ENCODE results near the gene ADAM12. TPM values are rescaled to one million over a fixed set of nuclear protein-coding genes. Genes with fewer than 3 reads are reported as not detected.

ADAM12 gene
- total RNA-seq, 2 donors from 2014 or later = 0.14 to 1.9 TPM

- 57% methylated on average over 6 of the region's 6 CpGs for WGBS
- Histone ChIP-seq H3K36me3 (no peaks in the 10 kb centered on the region), H3K27me3 (replicated peaks; ENCODE audit: insufficient read depth) (no peaks in the 10 kb centered on the region), H3K4me3 (no peak overlapping the region), H3K27ac (no peak overlapping the region), H3K4me1 (replicated peaks) (no peaks in the 10 kb centered on the region), H3K9me3 (no peaks in the 10 kb centered on the region)
- intact Hi-C loops (cut with DNase I) = no loop called here
- DNase-seq (ENCODE audit: low spot score) = no peak
- no peak for TF ChIP-seq POLR2A (IDR thresholded peaks at IDR 0.05)
- TF ChIP-seq, protein P1, sequence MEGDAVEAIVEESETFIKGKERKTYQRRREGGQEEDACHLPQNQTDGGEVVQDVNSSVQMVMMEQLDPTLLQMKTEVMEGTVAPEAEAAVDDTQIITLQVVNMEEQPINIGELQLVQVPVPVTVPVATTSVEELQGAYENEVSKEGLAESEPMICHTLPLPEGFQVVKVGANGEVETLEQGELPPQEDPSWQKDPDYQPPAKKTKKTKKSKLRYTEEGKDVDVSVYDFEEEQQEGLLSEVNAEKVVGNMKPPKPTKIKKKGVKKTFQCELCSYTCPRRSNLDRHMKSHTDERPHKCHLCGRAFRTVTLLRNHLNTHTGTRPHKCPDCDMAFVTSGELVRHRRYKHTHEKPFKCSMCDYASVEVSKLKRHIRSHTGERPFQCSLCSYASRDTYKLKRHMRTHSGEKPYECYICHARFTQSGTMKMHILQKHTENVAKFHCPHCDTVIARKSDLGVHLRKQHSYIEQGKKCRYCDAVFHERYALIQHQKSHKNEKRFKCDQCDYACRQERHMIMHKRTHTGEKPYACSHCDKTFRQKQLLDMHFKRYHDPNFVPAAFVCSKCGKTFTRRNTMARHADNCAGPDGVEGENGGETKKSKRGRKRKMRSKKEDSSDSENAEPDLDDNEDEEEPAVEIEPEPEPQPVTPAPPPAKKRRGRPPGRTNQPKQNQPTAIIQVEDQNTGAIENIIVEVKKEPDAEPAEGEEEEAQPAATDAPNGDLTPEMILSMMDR (IDR thresholded peaks at IDR 0.05) = no peak
- TF ChIP-seq POLR2AphosphoS5 (IDR thresholded peaks at IDR 0.05) = no peak
These were observed 109.4 kb downstream of the ADAM12 start for GRCh38 chr10:126278851-126279250.

GRCh38 chr10:126277181-126277580 is 111.1 kb downstream of the ADAM12 start:
- Histone ChIP-seq H3K36me3 (no peaks in the 10 kb centered on the region), H3K27me3 (replicated peaks; ENCODE audit: insufficient read depth) (no peaks in the 10 kb centered on the region), H3K9me3 (no peaks in the 10 kb centered on the region), H3K4me3 (no peak overlapping the region), H3K4me1 (replicated peaks) (no peaks in the 10 kb centered on the region), H3K27ac (no peak overlapping the region)
- 54% methylated on average over 5 of the region's 5 CpGs for WGBS
- DNase-seq (ENCODE audit: low spot score) = no peak
- intact Hi-C loops (cut with DNase I) = no loop called here
- TF ChIP-seq, protein P1 (IDR thresholded peaks at IDR 0.05) = no peak
- no peak for TF ChIP-seq POLR2A (IDR thresholded peaks at IDR 0.05)
- TF ChIP-seq POLR2AphosphoS5 (IDR thresholded peaks at IDR 0.05) = no peak

GRCh38 chr10:126272526-126272925 is 115.8 kb downstream of the ADAM12 start:
- DNase-seq (ENCODE audit: low spot score) = no peak
- Histone ChIP-seq H3K9me3 (no peaks in the 10 kb centered on the region), H3K27ac (no peak overlapping the region), H3K4me1 (replicated peaks) (no peaks in the 10 kb centered on the region), H3K4me3 (no peak overlapping the region), H3K27me3 (replicated peaks; ENCODE audit: insufficient read depth) (no peaks in the 10 kb centered on the region), H3K36me3 (no peaks in the 10 kb centered on the region)
- no peak for TF ChIP-seq POLR2AphosphoS5 (IDR thresholded peaks at IDR 0.05)
- no peak for TF ChIP-seq POLR2A (IDR thresholded peaks at IDR 0.05)
- TF ChIP-seq, protein P1 (IDR thresholded peaks at IDR 0.05) = no peak
- intact Hi-C loops (cut with DNase I) = no loop called here
- 81% methylated on average over 2 of the region's 2 CpGs for WGBS

DNA sequence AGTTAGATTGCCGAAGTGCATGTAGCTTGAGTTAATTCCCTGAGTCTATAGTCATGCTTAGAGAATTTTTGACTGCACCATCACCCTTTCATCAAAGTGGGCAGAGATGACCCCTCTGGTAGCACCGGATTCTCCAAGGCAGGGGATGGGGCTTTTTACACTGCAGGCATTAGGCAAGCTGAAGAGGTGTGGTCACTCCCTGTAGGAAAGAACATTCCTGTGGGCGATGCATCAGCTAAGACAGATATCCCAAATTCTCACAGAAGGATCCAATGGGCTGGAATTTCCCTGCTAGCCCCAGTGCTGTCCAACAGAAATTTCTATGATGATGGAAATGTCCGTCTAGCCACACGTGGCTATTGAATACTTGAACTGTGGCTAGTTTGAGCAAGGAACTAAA is 118.2 kb downstream of the ADAM12 start:
- DNase-seq (ENCODE audit: low spot score) = no peak
- no peaks in the 10 kb centered on the region for H3K36me3 ChIP-seq
- intact Hi-C loops (cut with DNase I) = no loop called here
- H3K4me1 ChIP-seq (replicated peaks) = no peaks in the 10 kb centered on the region
- no peaks in the 10 kb centered on the region for H3K9me3 ChIP-seq
- 95% methylated on average over 5 of the region's 5 CpGs for WGBS
- H3K27ac ChIP-seq = no peak overlapping the region
- no peak for TF ChIP-seq POLR2A (IDR thresholded peaks at IDR 0.05)
- TF ChIP-seq, protein P1 (IDR thresholded peaks at IDR 0.05) = no peak
- TF ChIP-seq POLR2AphosphoS5 (IDR thresholded peaks at IDR 0.05) = no peak
- H3K4me3 ChIP-seq = no peak overlapping the region
- H3K27me3 ChIP-seq (replicated peaks; ENCODE audit: insufficient read depth) = no peaks in the 10 kb centered on the region

DNA sequence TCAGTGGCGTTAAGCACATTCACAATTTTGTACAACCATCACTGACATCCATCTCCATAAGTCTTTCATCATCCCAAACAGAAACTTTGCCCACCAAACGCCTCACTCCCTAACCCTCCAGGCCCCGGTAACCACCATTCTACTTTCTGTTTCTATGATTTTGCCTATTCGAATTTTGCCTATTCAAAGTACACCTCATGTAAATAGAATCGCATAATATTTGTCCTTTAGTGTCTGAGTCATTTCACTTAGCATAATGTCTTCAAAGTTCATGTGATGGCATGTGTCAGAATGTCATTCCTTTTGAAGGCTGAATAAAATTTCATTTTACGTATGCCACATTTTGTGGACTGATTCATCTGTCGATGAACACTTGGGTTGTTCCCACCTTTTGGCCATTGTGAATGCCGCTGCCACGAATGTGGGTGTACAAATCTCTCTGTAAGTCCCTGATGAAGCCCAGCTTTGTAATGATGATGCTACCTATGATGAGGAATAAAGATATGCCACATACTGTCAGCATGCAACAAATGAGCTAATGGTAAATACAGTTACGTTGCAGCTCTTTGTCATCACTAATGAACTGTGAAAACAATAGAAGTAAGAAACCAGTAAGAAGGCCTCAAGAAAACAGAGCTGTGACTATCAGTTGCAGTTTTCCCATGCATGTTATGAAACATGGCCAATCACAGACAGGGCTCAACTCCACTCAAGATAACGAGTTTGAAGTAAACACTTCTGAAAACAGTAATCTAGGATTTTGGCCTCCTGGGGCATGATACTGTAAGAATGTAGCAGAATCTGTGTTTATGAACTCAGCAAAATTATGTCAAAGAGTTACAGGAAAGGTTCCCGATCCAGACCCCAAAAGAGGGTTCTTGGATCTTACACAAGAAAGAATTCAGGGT is 120.0 kb downstream of the ADAM12 start:
- TF ChIP-seq, protein P1 (IDR thresholded peaks at IDR 0.05) = no peak
- TF ChIP-seq POLR2A (IDR thresholded peaks at IDR 0.05) = no peak
- TF ChIP-seq POLR2AphosphoS5 (IDR thresholded peaks at IDR 0.05) = no peak
- Histone ChIP-seq H3K36me3 (no peaks in the 10 kb centered on the region), H3K4me3 (no peak overlapping the region), H3K27ac (no peak overlapping the region), H3K4me1 (replicated peaks) (no peaks in the 10 kb centered on the region), H3K9me3 (no peaks in the 10 kb centered on the region), H3K27me3 (replicated peaks; ENCODE audit: insufficient read depth) (no peaks in the 10 kb centered on the region)
- no peak for DNase-seq (ENCODE audit: low spot score)
- intact Hi-C loops (cut with DNase I) = no loop called here
- WGBS = 86% methylated on average over 12 of the region's 12 CpGs

Measured in prostate gland (tissue), 2 donors.